Natural killer cell (primary cell): ENCODE results near the gene SLC25A23. TPM values are rescaled to one million over a fixed set of nuclear protein-coding genes. Genes with fewer than 3 reads are reported as not detected.

Experiments
- ATAC-seq, 3 donors: fragments of 150-1000 bp in 2 of 3; fragments of 200-7000 bp in 1 of 3; cut with Tn5 transposase; 1 replicate in 1 of 3; 2 replicates in 2 of 3; pipeline ENCODE4 v1.10.0; 2021; ENCODE audit warnings: mild to moderate bottlenecking in 2 of 3, moderate library complexity in 2 of 3
- DNase-seq, 2 donors: peaks; one replicate each; pipeline versions ENCODE4 v3.0.0 to v3.0.0-alpha.2; 2013 to 2021; ENCODE audit warnings: mixed read lengths in 1 of 2
- H3K27ac ChIP-seq: one replicate; pipeline ENCODE4 v1.5.1; 2013; ENCODE audit warnings: mild to moderate bottlenecking, low read length
- H3K27me3 ChIP-seq: one replicate; pipeline ENCODE4 v1.6.1; 2013; ENCODE audit warnings: low read length; ENCODE audit not compliant: control insufficient read depth, insufficient read depth
- H3K36me3 ChIP-seq: one replicate; pipeline ENCODE4 v1.6.1; 2013; ENCODE audit warnings: low read length; ENCODE audit not compliant: control insufficient read depth, insufficient read depth
- H3K4me1 ChIP-seq: one replicate; pipeline ENCODE4 v1.6.1; 2013; ENCODE audit warnings: low read length; ENCODE audit not compliant: control insufficient read depth, insufficient read depth
- H3K4me3 ChIP-seq: one replicate; pipeline ENCODE4 v1.5.1; 2013; ENCODE audit warnings: low read length
- H3K9me3 ChIP-seq: one replicate; pipeline ENCODE4 v1.6.1; 2013; ENCODE audit warnings: low read length; ENCODE audit not compliant: control insufficient read depth, insufficient read depth
- H3K27ac Mint-ChIP-seq, 2 donors: one replicate each; pipeline ENCODE4 v1.8.0; 2022; ENCODE audit warnings: mild to moderate bottlenecking in 2 of 2, mixed read lengths in 2 of 2, moderate library complexity in 1 of 2
- H3K27me3 Mint-ChIP-seq, 2 donors: one replicate each; pipeline ENCODE4 v1.8.0; 2022; ENCODE audit warnings: low read depth in 2 of 2, mixed read lengths in 2 of 2
- H3K36me3 Mint-ChIP-seq: one replicate; pipeline ENCODE4 v1.8.0; 2022; ENCODE audit warnings: mixed read lengths
- H3K4me1 Mint-ChIP-seq, 2 donors: one replicate each; pipeline ENCODE4 v1.8.0; 2022; ENCODE audit warnings: mixed read lengths in 2 of 2
- H3K4me3 Mint-ChIP-seq: one replicate; pipeline ENCODE4 v1.8.0; 2022; ENCODE audit warnings: mild to moderate bottlenecking, moderate library complexity, mixed read lengths
- H3K9me3 Mint-ChIP-seq, 2 donors: one replicate each; pipeline ENCODE4 v1.8.0; 2022; ENCODE audit warnings: mixed read lengths in 2 of 2
- WGBS: methylation state at CpG from one replicate; pipeline ENCODE4 v1.1.7; 2013; ENCODE audit warnings: missing lambda C conversion rate; ENCODE audit not compliant: insufficient coverage; 5-methylcytosine and 5-hydroxymethylcytosine counted together
- intact Hi-C: fragments of 100-400 bp; cut with micrococcal nuclease; formaldehyde crosslinking; loops from one replicate; pipeline ENCODE4 v1.14.2; 2022
- total RNA-seq, 4 donors: library from RNA; stranded (reverse); fragments of 120-200 nt in 1 of 4; gene quantifications; one replicate each; pipeline versions ENCODE4 v1.2.3 to v1.2.4, GENCODE V29; 2013 to 2022
- TF ChIP-seq, protein P1 (sequence below): fragments of 200-600 bp; IDR thresholded peaks from one replicate; pipeline ENCODE4 v1.8.0; 2022; ENCODE audit warnings: antibody characterized with exemption

SLC25A23 gene
- total RNA-seq, 3 donors from 2014 or later (not counting 1 experiment from before 2014, with no cell fraction given), result 7.8 to 10.5 (median 8.7) TPM

DNA sequence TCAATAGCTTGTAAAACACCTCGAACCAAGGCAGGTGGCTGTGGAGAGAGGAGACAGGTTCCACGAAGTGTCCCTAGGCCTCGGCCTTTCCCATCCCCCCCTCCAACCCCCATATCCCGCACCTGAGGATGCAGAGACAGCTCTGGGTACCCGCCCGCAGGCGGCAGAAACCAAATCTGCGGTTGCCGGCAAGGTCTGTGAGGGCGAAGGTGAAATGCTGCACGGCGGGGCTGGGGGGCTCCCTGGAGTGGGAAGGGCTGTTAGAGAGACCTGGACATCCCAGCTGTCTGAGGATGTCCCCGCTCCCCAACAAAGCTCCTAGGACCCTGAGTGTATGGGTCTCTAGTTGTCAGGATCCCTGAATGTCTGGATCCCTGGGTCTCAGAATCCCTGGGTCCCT lies 19.2 kb upstream of the SLC25A23 start:
- Histone ChIP-seq H3K4me1 (peaks cover 41% of the 10 kb centered on the region), H3K27ac (no peak overlapping the region), H3K9me3 (no peaks in the 10 kb centered on the region), H3K36me3 (peaks cover 39% of the 10 kb centered on the region), H3K27me3 (no peaks in the 10 kb centered on the region), H3K4me3 (no peak overlapping the region)
- Mint-ChIP-seq H3K9me3 (no peaks in the 10 kb centered on the region), H3K4me1 (peaks cover 38 to 42% of the 10 kb centered on the region in 2 donors), H3K36me3 (no peaks in the 10 kb centered on the region), H3K27me3 (no peaks in the 10 kb centered on the region), H3K27ac (peak overlapping the region; percentile 95 to 99), H3K4me3 (no peak overlapping the region)
- WGBS, result 95% methylated on average over 13 of the region's 13 CpGs
- ATAC-seq (no peak), DNase-seq (no peak)
- intact Hi-C loops, result no loop called here
- TF ChIP-seq, protein P1, sequence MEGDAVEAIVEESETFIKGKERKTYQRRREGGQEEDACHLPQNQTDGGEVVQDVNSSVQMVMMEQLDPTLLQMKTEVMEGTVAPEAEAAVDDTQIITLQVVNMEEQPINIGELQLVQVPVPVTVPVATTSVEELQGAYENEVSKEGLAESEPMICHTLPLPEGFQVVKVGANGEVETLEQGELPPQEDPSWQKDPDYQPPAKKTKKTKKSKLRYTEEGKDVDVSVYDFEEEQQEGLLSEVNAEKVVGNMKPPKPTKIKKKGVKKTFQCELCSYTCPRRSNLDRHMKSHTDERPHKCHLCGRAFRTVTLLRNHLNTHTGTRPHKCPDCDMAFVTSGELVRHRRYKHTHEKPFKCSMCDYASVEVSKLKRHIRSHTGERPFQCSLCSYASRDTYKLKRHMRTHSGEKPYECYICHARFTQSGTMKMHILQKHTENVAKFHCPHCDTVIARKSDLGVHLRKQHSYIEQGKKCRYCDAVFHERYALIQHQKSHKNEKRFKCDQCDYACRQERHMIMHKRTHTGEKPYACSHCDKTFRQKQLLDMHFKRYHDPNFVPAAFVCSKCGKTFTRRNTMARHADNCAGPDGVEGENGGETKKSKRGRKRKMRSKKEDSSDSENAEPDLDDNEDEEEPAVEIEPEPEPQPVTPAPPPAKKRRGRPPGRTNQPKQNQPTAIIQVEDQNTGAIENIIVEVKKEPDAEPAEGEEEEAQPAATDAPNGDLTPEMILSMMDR, result no peak

DNA sequence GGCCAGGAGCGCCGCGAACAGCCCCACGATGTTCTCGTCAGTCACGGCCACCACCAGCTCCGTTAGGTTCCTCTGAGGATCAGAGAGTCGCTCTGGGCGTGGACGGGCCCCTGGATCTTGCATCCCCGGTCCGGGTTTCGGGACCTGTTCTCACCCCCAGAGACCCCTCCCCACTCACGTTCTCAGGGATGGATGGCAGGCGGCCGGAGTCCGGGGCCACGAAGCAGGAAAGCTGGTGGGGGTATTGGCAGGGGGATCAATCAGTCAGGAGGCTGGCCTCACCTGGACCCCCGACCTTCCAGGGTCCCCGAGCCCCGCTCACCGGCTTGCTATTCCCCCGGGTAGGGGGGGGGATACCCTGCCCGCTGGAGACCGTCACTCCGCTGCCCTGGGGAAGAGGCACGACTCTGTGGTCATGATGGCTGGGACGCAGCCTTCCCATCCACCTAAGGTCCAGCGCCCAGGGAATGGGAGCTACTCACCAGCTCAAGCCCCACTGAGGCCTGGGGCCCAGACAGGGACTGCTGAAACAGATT lies 17.4 kb upstream of the SLC25A23 start:
- H3K9me3 Mint-ChIP-seq, result no peaks in the 10 kb centered on the region
- no peaks in the 10 kb centered on the region for H3K27me3 Mint-ChIP-seq
- 98% methylated on average over 29 of the region's 29 CpGs for WGBS
- Histone ChIP-seq H3K4me3 (no peak overlapping the region), H3K27ac (no peak overlapping the region), H3K27me3 (no peaks in the 10 kb centered on the region), H3K36me3 (peaks cover 39% of the 10 kb centered on the region), H3K4me1 (peaks cover 25% of the 10 kb centered on the region), H3K9me3 (no peaks in the 10 kb centered on the region)
- no peak overlapping the region for H3K27ac Mint-ChIP-seq
- H3K4me3 Mint-ChIP-seq, result no peak overlapping the region
- no peaks in the 10 kb centered on the region for H3K36me3 Mint-ChIP-seq
- intact Hi-C loops, result no loop called here
- no peak for DNase-seq
- no peak for ATAC-seq
- peaks cover 23 to 24% of the 10 kb centered on the region in 2 donors for H3K4me1 Mint-ChIP-seq
- TF ChIP-seq, protein P1, result no peak

DNA sequence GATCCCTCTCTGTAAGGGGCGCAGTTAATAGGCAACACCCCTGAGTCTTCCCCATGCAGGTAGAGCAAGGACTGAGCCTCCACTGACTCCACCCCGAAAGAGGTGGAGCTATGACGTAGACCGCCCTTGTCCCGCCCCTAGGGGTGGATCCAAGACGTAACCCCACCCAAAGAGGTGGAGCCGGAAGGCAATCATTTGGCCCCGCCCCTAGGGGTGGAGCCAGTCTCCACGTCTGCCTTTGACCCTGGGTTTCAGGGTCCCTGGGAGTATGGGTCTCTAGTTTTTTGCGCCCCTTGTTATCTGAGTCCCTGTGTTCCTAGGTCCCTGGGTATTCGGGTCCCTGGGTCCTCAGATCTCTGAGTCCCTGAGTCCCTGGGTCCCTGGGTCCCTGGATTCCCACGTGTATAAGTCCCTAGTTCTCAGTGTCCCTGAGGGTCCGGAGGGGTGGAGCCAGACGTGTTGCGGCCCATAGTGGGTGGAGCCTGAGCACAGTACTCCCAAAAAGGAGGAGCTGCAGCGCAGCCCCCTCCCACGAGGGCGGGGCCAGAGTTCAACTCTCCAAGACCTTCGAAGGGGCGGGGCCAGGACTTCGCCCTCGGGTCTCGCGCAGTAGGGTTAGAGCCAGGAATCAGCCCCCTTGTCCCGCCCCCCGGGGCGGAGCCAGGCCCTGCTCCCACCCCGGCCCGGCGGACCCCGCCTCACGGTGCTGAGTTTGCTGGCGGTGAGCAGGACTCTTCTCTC lies 16.7 kb upstream of the SLC25A23 start:
- Mint-ChIP-seq H3K9me3 (no peaks in the 10 kb centered on the region), H3K4me3 (no peak overlapping the region), H3K27me3 (no peaks in the 10 kb centered on the region), H3K27ac (peak overlapping the region; percentile 24 to 41), H3K36me3 (no peaks in the 10 kb centered on the region), H3K4me1 (peaks cover 17 to 18% of the 10 kb centered on the region in 2 donors)
- H3K27me3 ChIP-seq, result no peaks in the 10 kb centered on the region
- H3K4me1 ChIP-seq, result peaks cover 21% of the 10 kb centered on the region
- peak; percentile 92 to 97 (median 93) for ATAC-seq
- no peak overlapping the region for H3K27ac ChIP-seq
- H3K4me3 ChIP-seq, result no peak overlapping the region
- intact Hi-C loops, result no loop called here
- TF ChIP-seq, protein P1, result no peak
- DNase-seq, result peak; percentile 74 to 79
- no peaks in the 10 kb centered on the region for H3K9me3 ChIP-seq
- H3K36me3 ChIP-seq, result peaks cover 43% of the 10 kb centered on the region
- WGBS, result 91% methylated on average over 33 of the region's 33 CpGs
